Measurements from ENCODE around the gene NPIPA2. TPM values are rescaled to one million over a fixed set of nuclear protein-coding genes. Genes with fewer than 3 reads are reported as not detected.
"Not testable (repeated sequence)": the region's sequence is repeated elsewhere in the genome, so short reads cannot be mapped to it uniquely, and the experiment has no call there.

The NPIPA2 gene
- total RNA-seq, 1 donor from 2014 or later = 5.0 TPM

- H3K4me3 Mint-ChIP-seq; ATAC-seq (ENCODE audit: low read depth); intact Hi-C loops (cut with micrococcal nuclease); POLR2A ChIA-PET; CTCF ChIA-PET; H3K4me1 Mint-ChIP-seq; H3K36me3 Mint-ChIP-seq (ENCODE audit: low read depth); H3K9me3 Mint-ChIP-seq; H3K27me3 Mint-ChIP-seq; DNase-seq; H3K27ac Mint-ChIP-seq: not testable (repeated sequence)
Measured at GRCh38 chr16:14779368-14779877, 37.1 kb downstream of the NPIPA2 start.

DNA sequence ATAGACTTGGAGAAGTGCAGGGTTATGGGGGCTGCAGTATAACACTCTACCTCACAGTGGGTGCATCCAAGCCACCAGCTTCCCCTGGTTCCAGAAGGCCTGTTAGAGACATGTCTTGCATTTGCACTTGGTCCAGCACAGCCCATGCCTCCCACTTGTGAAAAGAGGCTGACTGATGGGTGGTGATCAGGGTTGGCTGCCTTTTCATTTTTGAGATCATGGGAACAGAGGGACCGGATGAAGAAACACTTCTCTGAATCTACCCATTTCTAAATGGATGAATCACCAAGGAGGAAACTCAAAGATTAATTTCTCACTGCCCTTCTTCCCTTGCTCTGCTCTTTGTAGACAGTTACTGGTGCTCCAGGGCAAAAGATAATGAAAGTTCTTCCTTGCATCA, 43.8 kb downstream of the NPIPA2 start:
- DNase-seq; CTCF ChIA-PET; H3K9me3 Mint-ChIP-seq; H3K27me3 Mint-ChIP-seq; H3K27ac Mint-ChIP-seq; H3K36me3 Mint-ChIP-seq (ENCODE audit: low read depth); POLR2A ChIA-PET; H3K4me1 Mint-ChIP-seq; ATAC-seq (ENCODE audit: low read depth); intact Hi-C loops (cut with micrococcal nuclease); H3K4me3 Mint-ChIP-seq: not testable (repeated sequence)

DNA sequence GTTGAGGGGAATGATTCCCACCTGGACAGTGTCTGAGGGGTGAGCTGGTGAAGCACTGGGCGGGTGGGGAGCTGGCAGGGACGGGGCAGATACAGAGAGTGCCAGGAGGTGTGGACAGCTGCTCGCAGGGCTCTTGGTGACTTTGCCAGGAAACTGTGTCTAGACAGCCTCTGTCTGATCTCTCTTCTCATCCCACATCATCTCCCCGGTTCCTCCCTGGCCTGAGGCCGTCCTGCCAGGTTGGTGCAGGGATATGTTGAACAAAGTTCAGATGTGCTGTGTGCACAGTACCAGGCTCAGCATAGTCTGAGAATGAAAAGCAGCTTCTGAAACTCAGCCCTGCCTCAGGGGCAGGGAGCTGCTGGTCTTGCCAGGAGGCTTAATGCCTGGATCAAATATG, 47.2 kb downstream of the NPIPA2 start:
- H3K4me3 Mint-ChIP-seq; CTCF ChIA-PET; H3K9me3 Mint-ChIP-seq; H3K36me3 Mint-ChIP-seq (ENCODE audit: low read depth); DNase-seq; intact Hi-C loops (cut with micrococcal nuclease); H3K27ac Mint-ChIP-seq; H3K4me1 Mint-ChIP-seq; ATAC-seq (ENCODE audit: low read depth); H3K27me3 Mint-ChIP-seq; POLR2A ChIA-PET: not testable (repeated sequence)

- H3K36me3 Mint-ChIP-seq (ENCODE audit: low read depth); ATAC-seq (ENCODE audit: low read depth); H3K27me3 Mint-ChIP-seq; H3K4me1 Mint-ChIP-seq; DNase-seq; CTCF ChIA-PET; H3K4me3 Mint-ChIP-seq; H3K9me3 Mint-ChIP-seq; intact Hi-C loops (cut with micrococcal nuclease); POLR2A ChIA-PET; H3K27ac Mint-ChIP-seq: not testable (repeated sequence)
Measured at GRCh38 chr16:14790320-14790956, 48.1 kb downstream of the NPIPA2 start.

- DNase-seq, H3K4me1 Mint-ChIP-seq: not testable (repeated sequence)
Measured at GRCh38 chr16:14792914-14793313, 50.6 kb downstream of the NPIPA2 start.

GRCh38 chr16:14797558-14797957, 55.2 kb downstream of the NPIPA2 start:
- H3K27me3 Mint-ChIP-seq; intact Hi-C loops (cut with micrococcal nuclease); DNase-seq; H3K27ac Mint-ChIP-seq; H3K36me3 Mint-ChIP-seq (ENCODE audit: low read depth); H3K4me1 Mint-ChIP-seq; POLR2A ChIA-PET; H3K4me3 Mint-ChIP-seq; ATAC-seq (ENCODE audit: low read depth); H3K9me3 Mint-ChIP-seq; CTCF ChIA-PET: not testable (repeated sequence)

More at GRCh38 chr16:14792914-14793313, 50.6 kb downstream of the NPIPA2 start:
- H3K4me3 Mint-ChIP-seq; POLR2A ChIA-PET; intact Hi-C loops (cut with micrococcal nuclease); H3K36me3 Mint-ChIP-seq (ENCODE audit: low read depth); H3K27ac Mint-ChIP-seq; CTCF ChIA-PET; ATAC-seq (ENCODE audit: low read depth); H3K9me3 Mint-ChIP-seq; H3K27me3 Mint-ChIP-seq: not testable (repeated sequence)

- H3K4me3 Mint-ChIP-seq; DNase-seq; H3K9me3 Mint-ChIP-seq; H3K4me1 Mint-ChIP-seq; H3K27me3 Mint-ChIP-seq; POLR2A ChIA-PET; intact Hi-C loops (cut with micrococcal nuclease); CTCF ChIA-PET; H3K36me3 Mint-ChIP-seq (ENCODE audit: low read depth); H3K27ac Mint-ChIP-seq: not testable (repeated sequence)
- ATAC-seq (ENCODE audit: low read depth) = peak; percentile 57
Measured at GRCh38 chr16:14803577-14803976, 61.2 kb downstream of the NPIPA2 start.

- H3K9me3 Mint-ChIP-seq; H3K27ac Mint-ChIP-seq; CTCF ChIA-PET; H3K36me3 Mint-ChIP-seq (ENCODE audit: low read depth); DNase-seq; POLR2A ChIA-PET; intact Hi-C loops (cut with micrococcal nuclease); H3K4me1 Mint-ChIP-seq; H3K4me3 Mint-ChIP-seq; ATAC-seq (ENCODE audit: low read depth); H3K27me3 Mint-ChIP-seq: not testable (repeated sequence)
Measured at GRCh38 chr16:14807184-14807678, 64.9 kb downstream of the NPIPA2 start.

DNA sequence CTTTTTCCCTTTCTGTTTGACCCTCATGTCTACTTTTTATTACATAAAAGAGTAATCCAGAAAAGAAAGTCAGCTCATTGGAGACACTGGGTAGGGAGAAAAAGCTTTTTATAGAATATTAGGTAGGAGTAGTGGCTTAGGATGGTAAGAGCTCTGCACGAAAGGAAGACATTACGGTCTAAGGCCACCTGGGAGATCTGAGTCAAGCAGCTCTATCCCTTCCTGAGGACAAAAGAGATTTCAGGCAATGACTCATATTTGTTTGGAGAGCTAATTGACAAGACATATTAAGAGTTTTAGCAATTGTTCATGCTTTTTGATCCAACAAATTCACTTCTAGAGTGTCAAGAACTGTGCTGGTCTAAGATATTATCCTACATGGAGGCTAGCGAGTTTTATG, 71.6 kb downstream of the NPIPA2 start:
- DNase-seq; H3K4me1 Mint-ChIP-seq; ATAC-seq (ENCODE audit: low read depth); POLR2A ChIA-PET; H3K27ac Mint-ChIP-seq; CTCF ChIA-PET; H3K4me3 Mint-ChIP-seq; intact Hi-C loops (cut with micrococcal nuclease); H3K27me3 Mint-ChIP-seq; H3K9me3 Mint-ChIP-seq; H3K36me3 Mint-ChIP-seq (ENCODE audit: low read depth): not testable (repeated sequence)

Other genes starting within 250 kb of the NPIPA2 start
- 47.3 and 49.6 TPM in 2 replicates for gene PARN, start 112.3 kb upstream of the NPIPA2 start, total RNA-seq
- 54.9 and 68.2 TPM in 2 replicates for gene BFAR, start 109.6 kb upstream of the NPIPA2 start, total RNA-seq
- gene PLA2G10, start 48.2 kb upstream of the NPIPA2 start, total RNA-seq = not detected in 2 replicates
- 1.8 and 3.5 TPM in 2 replicates for gene NPIPA3, start 39.1 kb upstream of the NPIPA2 start, total RNA-seq
- gene NOMO1, start 91.2 kb downstream of the NPIPA2 start, total RNA-seq = 33.1 and 38.5 TPM in 2 replicates
- 84.3 and 89.6 TPM in 2 replicates for gene NPIPA1, start 194.9 kb downstream of the NPIPA2 start, total RNA-seq
- 59.2 and 68.9 TPM in 2 replicates for gene PDXDC1, start 232.5 kb downstream of the NPIPA2 start, total RNA-seq